GM06990 (cell line): ENCODE measurements around the gene MLLT10.

Experiments
- DNase-seq: peaks from one replicate; pipeline ENCODE4 v3.0.0-alpha.2; 2011; ENCODE audit not compliant: insufficient read length; ENCODE audit errors: extremely low read depth
- H3K27me3 ChIP-seq: replicated peaks from 2 replicates; pipeline ENCODE4 v1.6.0; 2011; ENCODE audit warnings: low read length; ENCODE audit not compliant: control insufficient read depth, insufficient read depth
- H3K36me3 ChIP-seq: 2 replicates; pipeline ENCODE4 v1.5.1; 2011; ENCODE audit warnings: low read length; ENCODE audit not compliant: control insufficient read depth, insufficient read depth
- H3K4me3 ChIP-seq: replicated peaks from 2 replicates; pipeline ENCODE4 v1.5.1; 2011; ENCODE audit warnings: low read depth, mild to moderate bottlenecking, control low read depth, low read length
- CTCF ChIP-seq: IDR thresholded peaks from 2 replicates; pipeline ENCODE4 v1.5.1; 2011; ENCODE audit warnings: low read length, control low read depth, mild to moderate bottlenecking, inconsistent platforms; ENCODE audit not compliant: insufficient read depth, poor library complexity, severe bottlenecking

MLLT10 gene

GRCh38 chr10:21720090-21720489 is 186.1 kb downstream of the MLLT10 start:
- Histone ChIP-seq H3K4me3 (no peak overlapping the region), H3K36me3 (peaks cover 1% of the 10 kb centered on the region), H3K27me3 (no peaks in the 10 kb centered on the region)
- no peak for DNase-seq
- no peak for TF ChIP-seq CTCF

- H3K36me3 ChIP-seq, result peaks cover 1% of the 10 kb centered on the region
- no peaks in the 10 kb centered on the region for H3K27me3 ChIP-seq
- DNase-seq, result no peak
- TF ChIP-seq CTCF, result no peak
- H3K4me3 ChIP-seq, result no peak overlapping the region
These were observed 187.1 kb downstream of the MLLT10 start for GRCh38 chr10:21721000-21721665.

GRCh38 chr10:21722209-21722608 is 188.2 kb downstream of the MLLT10 start:
- TF ChIP-seq CTCF, result no peak
- Histone ChIP-seq H3K36me3 (peaks cover 1% of the 10 kb centered on the region), H3K4me3 (no peak overlapping the region), H3K27me3 (no peaks in the 10 kb centered on the region)
- no peak for DNase-seq

- Histone ChIP-seq H3K36me3 (peaks cover 1% of the 10 kb centered on the region), H3K4me3 (no peak overlapping the region), H3K27me3 (no peaks in the 10 kb centered on the region)
- DNase-seq, result no peak
- no peak for TF ChIP-seq CTCF
These were observed 190.1 kb downstream of the MLLT10 start for GRCh38 chr10:21724020-21724589.

GRCh38 chr10:21724687-21725367 is 190.8 kb downstream of the MLLT10 start:
- Histone ChIP-seq H3K36me3 (peaks cover 1% of the 10 kb centered on the region), H3K27me3 (no peaks in the 10 kb centered on the region), H3K4me3 (no peak overlapping the region)
- peak; percentile 51 for DNase-seq
- no peak for TF ChIP-seq CTCF
